ENCODE results near the gene DNM3. TPM values are rescaled to one million over a fixed set of nuclear protein-coding genes. Genes with fewer than 3 reads are reported as not detected.

Gene DNM3
- total and polyA plus RNA-seq, 10 of the 15 experiments (the other 5 are each of a cell fraction or from before 2014, with no cell fraction given), result 0.03 to 1.5 (median 0.08) TPM; not detected in 3

DNA sequence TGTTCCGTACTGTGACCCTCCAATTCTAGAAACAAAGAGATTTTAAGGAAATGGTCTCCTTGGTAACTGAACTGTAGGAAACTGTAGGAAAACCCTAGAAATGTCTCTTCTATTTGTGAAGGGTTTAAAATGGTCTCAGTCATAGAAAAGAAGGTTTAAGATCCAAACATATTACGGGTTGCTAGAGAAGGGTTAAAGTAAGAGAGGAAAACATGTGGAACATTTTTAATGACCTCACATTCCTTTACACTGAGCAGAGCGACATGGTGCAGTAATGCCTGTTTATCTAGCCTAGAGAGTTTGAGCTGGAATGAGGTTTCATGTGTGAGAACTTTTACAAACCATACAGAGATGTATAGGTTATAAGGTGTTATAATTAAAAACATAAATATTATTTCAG, 542.2 kb downstream of the DNM3 start (continued):
- TF ChIP-seq, protein P1, sequence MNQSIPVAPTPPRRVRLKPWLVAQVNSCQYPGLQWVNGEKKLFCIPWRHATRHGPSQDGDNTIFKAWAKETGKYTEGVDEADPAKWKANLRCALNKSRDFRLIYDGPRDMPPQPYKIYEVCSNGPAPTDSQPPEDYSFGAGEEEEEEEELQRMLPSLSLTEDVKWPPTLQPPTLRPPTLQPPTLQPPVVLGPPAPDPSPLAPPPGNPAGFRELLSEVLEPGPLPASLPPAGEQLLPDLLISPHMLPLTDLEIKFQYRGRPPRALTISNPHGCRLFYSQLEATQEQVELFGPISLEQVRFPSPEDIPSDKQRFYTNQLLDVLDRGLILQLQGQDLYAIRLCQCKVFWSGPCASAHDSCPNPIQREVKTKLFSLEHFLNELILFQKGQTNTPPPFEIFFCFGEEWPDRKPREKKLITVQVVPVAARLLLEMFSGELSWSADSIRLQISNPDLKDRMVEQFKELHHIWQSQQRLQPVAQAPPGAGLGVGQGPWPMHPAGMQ (IDR thresholded peaks at IDR 0.05; ENCODE audit: borderline replicate concordance), result no peak
- TF ChIP-seq KLF5 (IDR thresholded peaks at IDR 0.05; ENCODE audit: partially characterized antibody), result no peak
- TF ChIP-seq, protein P2, sequence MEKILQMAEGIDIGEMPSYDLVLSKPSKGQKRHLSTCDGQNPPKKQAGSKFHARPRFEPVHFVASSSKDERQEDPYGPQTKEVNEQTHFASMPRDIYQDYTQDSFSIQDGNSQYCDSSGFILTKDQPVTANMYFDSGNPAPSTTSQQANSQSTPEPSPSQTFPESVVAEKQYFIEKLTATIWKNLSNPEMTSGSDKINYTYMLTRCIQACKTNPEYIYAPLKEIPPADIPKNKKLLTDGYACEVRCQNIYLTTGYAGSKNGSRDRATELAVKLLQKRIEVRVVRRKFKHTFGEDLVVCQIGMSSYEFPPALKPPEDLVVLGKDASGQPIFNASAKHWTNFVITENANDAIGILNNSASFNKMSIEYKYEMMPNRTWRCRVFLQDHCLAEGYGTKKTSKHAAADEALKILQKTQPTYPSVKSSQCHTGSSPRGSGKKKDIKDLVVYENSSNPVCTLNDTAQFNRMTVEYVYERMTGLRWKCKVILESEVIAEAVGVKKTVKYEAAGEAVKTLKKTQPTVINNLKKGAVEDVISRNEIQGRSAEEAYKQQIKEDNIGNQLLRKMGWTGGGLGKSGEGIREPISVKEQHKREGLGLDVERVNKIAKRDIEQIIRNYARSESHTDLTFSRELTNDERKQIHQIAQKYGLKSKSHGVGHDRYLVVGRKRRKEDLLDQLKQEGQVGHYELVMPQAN (conservative IDR thresholded peaks at IDR 0.05), result no peak
- TF ChIP-seq KAT2A (conservative IDR thresholded peaks at IDR 0.05; ENCODE audit: control insufficient read depth, low read depth, low read length), result no peak

DNA sequence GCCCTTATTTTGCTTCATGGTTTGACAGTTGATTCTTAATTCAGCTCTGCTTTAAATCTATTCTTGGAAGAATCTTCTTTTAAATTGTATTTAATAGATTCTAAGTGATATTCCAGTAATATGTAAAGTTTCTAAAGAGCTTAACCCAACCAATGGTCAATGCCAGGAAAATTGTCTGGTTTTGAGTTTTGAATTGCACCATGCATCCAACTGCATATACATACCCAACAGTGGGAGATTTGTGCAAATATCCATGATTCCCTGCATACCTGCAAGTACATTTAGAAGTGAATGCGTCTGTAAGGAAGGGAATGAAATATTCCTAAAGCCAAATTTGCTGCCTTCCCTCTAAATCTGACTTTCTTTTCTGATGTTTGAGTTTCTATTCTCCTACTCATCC, 543.4 kb downstream of the DNM3 start:
- POLR2A ChIA-PET, result interaction anchor here (1.2 to 1.5 kb wide), 3 partner anchors 8 to 26 kb away, joined by 3 to 7 read pairs (median 4); no protein-coding TSS in a partner anchor
- Histone ChIP-seq H3K36me3 (ENCODE audit: control insufficient read depth in 2 of 2, insufficient read depth in 2 of 2, low read length in 1 of 2) (no peaks in the 10 kb centered on the region), H3K9me3 (replicated peaks; ENCODE audit: control insufficient read depth, insufficient read depth, low read length) (peaks cover 1% of the 10 kb centered on the region; the same call in 1 of the 3 replicates), H3K4me3 (no peak overlapping the region), H3K4me2 (ENCODE audit: control insufficient read depth, insufficient read depth) (no peak overlapping the region), H3K27ac (ENCODE audit: control insufficient read depth, insufficient read depth) (no peak overlapping the region), H2AFZ (ENCODE audit: control insufficient read depth, low read depth, low read length) (no peak overlapping the region), H3K27me3 (replicated peaks in 1 of 2; ENCODE audit: control insufficient read depth in 2 of 2, insufficient read depth in 2 of 2, low read length in 1 of 2) (no peaks in the 10 kb centered on the region), H3K4me1 (ENCODE audit: control insufficient read depth, insufficient read depth, low read length) (peaks cover 17% of the 10 kb centered on the region), H4K20me1 (ENCODE audit: control insufficient read depth, insufficient read depth) (no peaks in the 10 kb centered on the region), H3K79me2 (ENCODE audit: control insufficient read depth, insufficient read depth, low read length) (no peaks in the 10 kb centered on the region), H3K9ac (ENCODE audit: control insufficient read depth, insufficient read depth, low read length) (no peak overlapping the region)
- FAIRE-seq (no peak), ATAC-seq (no peak), DNase-seq (ENCODE audit: low read depth, low spot score) (no peak)
- intact Hi-C loops (cut with micrococcal nuclease; ENCODE audit: unreplicated experiment) (no loop called here), in situ Hi-C loops (cut with MboI) (no loop called here)
- CTCF ChIA-PET, result interaction anchor here (1.3 kb wide), 1 partner anchor 15 kb away, joined by 3 read pairs; no protein-coding TSS in a partner anchor
- 30% methylated on average over 1 of the region's 1 CpG for whole genome bisulfite sequencing (ENCODE audit: insufficient coverage, insufficient replicate concordance, low lambda C conversion rate, missing lambda C conversion rate)
- BruUV-seq (replicated peaks), result no TSS peak
- RAD21 ChIA-PET (ENCODE audit: unreplicated experiment), result interaction anchor here (0.9 to 2.9 kb wide), 6 partner anchors 10 to 40 kb away, joined by 4 to 12 read pairs (median 6); no protein-coding TSS in a partner anchor
- SMC1A ChIA-PET (ENCODE audit: uncharacterized antibody, unreplicated experiment), result interaction anchor here (0.8 to 16.9 kb wide), 8 partner anchors 11 to 382 kb away, joined by 3 to 345 read pairs (median 6); no protein-coding TSS in a partner anchor
- TF ChIP-seq, protein P3, sequence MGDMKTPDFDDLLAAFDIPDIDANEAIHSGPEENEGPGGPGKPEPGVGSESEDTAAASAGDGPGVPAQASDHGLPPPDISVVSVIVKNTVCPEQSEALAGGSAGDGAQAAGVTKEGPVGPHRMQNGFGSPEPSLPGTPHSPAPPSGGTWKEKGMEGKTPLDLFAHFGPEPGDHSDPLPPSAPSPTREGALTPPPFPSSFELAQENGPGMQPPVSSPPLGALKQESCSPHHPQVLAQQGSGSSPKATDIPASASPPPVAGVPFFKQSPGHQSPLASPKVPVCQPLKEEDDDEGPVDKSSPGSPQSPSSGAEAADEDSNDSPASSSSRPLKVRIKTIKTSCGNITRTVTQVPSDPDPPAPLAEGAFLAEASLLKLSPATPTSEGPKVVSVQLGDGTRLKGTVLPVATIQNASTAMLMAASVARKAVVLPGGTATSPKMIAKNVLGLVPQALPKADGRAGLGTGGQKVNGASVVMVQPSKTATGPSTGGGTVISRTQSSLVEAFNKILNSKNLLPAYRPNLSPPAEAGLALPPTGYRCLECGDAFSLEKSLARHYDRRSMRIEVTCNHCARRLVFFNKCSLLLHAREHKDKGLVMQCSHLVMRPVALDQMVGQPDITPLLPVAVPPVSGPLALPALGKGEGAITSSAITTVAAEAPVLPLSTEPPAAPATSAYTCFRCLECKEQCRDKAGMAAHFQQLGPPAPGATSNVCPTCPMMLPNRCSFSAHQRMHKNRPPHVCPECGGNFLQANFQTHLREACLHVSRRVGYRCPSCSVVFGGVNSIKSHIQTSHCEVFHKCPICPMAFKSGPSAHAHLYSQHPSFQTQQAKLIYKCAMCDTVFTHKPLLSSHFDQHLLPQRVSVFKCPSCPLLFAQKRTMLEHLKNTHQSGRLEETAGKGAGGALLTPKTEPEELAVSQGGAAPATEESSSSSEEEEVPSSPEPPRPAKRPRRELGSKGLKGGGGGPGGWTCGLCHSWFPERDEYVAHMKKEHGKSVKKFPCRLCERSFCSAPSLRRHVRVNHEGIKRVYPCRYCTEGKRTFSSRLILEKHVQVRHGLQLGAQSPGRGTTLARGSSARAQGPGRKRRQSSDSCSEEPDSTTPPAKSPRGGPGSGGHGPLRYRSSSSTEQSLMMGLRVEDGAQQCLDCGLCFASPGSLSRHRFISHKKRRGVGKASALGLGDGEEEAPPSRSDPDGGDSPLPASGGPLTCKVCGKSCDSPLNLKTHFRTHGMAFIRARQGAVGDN (IDR thresholded peaks at IDR 0.05), result no peak
- no peak for TF ChIP-seq JUND (IDR thresholded peaks at IDR 0.05; ENCODE audit: low read depth, low read length)
- no peak for TF ChIP-seq TCF3 (IDR thresholded peaks at IDR 0.05; ENCODE audit: borderline replicate concordance, insufficient read depth, low read depth, low read length)
- TF ChIP-seq, protein P4, sequence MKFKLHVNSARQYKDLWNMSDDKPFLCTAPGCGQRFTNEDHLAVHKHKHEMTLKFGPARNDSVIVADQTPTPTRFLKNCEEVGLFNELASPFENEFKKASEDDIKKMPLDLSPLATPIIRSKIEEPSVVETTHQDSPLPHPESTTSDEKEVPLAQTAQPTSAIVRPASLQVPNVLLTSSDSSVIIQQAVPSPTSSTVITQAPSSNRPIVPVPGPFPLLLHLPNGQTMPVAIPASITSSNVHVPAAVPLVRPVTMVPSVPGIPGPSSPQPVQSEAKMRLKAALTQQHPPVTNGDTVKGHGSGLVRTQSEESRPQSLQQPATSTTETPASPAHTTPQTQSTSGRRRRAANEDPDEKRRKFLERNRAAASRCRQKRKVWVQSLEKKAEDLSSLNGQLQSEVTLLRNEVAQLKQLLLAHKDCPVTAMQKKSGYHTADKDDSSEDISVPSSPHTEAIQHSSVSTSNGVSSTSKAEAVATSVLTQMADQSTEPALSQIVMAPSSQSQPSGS (IDR thresholded peaks at IDR 0.05; ENCODE audit: low read length), result no peak
- TF ChIP-seq, protein P5, sequence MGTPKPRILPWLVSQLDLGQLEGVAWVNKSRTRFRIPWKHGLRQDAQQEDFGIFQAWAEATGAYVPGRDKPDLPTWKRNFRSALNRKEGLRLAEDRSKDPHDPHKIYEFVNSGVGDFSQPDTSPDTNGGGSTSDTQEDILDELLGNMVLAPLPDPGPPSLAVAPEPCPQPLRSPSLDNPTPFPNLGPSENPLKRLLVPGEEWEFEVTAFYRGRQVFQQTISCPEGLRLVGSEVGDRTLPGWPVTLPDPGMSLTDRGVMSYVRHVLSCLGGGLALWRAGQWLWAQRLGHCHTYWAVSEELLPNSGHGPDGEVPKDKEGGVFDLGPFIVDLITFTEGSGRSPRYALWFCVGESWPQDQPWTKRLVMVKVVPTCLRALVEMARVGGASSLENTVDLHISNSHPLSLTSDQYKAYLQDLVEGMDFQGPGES (IDR thresholded peaks at IDR 0.05), result no peak
- no peak for TF ChIP-seq NFIC (IDR thresholded peaks at IDR 0.05; ENCODE audit: low read depth, low read length)
- no peak for TF ChIP-seq MYC (IDR thresholded peaks at IDR 0.05; ENCODE audit: insufficient read depth, insufficient read length, insufficient replicate concordance, low read length, severe bottlenecking)

All from GM12878 (cell line).